GM19099 (cell line): ENCODE measurements around the gene UTS2R.

ENCODE experiments used
- POLR2A ChIP-seq: IDR thresholded peaks from 3 replicates; pipeline ENCODE4 v1.6.1; 2011; ENCODE audit warnings: low read depth; ENCODE audit not compliant: insufficient read length; ENCODE audit errors: extremely low read depth

The UTS2R gene

DNA sequence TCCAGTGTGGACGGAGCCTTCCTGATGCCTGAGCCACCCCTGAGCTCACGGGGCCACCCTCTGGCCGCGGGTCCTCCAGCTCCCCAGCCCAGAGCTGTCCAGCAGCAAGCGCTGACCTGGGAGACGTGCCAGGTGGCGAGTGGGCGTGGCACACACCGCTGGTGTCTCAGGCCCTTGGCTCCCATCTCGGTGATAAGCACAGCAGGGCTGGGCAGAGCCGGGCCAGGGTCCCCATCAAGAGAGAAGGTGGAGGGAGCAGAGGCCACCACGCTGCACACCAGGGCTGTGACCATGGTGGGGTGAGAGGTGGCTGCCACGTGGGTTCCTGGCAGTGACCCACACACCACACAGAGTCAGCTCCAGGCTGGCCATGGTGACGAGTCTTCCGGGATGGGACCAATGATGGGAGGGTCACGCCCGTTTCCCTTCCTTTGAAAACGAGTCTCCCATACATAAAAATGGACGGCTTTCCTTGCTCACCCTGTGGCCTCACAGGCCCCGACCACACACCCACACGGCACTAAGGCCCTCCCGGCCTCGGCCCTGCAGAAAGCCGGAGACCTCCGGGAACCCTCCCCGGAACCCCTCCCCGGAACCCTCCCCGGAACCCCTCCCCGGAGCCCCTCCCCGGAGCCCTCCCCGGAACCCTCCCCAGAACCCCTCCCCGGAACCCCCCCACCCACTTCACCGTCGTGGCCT, 16.8 kb downstream of the UTS2R start:
- TF ChIP-seq POLR2A: no peak

DNA sequence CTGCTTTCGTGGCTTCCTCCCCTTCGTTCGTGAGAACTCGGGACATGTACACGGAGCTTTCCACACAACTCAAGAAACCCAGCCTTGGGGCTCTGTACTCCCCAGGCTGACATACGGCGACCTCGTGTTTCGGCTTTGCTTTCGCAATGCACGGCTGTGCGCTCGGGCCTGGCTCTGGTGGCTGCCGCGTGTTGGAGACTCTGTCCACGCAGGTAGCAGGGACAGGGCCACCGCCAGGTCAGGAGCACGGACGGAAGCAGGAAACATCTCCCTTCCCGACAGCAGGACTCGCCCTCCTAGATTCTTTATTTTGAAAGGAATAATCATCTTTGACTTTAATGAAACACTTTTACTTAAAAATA, 17.3 kb downstream of the UTS2R start:
- TF ChIP-seq POLR2A: no peak

GRCh38 chr17:82389379-82389778, 17.8 kb downstream of the UTS2R start:
- TF ChIP-seq POLR2A: no peak

DNA sequence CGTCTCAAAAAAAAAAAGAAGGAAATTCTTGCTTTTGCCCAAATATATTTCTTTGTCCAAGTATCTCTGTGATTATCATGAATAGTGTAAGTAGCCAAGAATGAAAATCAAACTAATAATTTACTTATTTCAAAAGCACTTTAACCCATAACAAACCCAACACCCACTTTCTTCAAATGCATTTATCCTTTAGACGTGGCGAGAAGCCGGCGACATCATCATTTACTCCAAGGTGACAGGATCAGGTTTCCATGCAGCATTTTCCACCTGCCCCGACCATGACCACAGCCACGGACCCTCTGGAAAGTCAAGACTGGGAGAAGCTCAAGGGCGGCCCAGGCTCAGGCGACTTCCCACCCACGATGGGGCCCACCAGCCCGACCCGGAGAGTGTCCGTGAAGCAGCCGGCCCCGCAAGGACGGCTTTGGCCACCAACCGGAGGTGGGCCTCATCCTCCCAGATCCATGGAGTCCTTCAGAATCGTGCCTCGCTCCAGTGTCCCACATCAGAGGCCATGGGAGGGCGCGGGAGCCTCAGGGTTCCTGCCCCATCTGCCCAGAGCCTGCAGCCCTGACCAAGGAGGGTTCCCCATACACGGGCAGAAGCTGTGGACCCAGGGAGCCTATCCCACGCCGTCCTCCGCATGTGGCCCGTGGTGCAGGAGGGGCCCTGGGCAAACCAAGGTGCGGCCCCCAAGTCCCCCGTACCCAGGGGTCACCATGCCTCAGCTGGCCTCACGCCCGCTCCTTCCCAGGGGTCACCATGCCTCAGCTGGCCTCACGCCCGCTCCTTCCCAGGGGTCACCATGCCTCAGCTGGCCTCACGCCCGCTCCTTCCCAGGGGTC, 18.7 kb downstream of the UTS2R start:
- no peak for TF ChIP-seq POLR2A

DNA sequence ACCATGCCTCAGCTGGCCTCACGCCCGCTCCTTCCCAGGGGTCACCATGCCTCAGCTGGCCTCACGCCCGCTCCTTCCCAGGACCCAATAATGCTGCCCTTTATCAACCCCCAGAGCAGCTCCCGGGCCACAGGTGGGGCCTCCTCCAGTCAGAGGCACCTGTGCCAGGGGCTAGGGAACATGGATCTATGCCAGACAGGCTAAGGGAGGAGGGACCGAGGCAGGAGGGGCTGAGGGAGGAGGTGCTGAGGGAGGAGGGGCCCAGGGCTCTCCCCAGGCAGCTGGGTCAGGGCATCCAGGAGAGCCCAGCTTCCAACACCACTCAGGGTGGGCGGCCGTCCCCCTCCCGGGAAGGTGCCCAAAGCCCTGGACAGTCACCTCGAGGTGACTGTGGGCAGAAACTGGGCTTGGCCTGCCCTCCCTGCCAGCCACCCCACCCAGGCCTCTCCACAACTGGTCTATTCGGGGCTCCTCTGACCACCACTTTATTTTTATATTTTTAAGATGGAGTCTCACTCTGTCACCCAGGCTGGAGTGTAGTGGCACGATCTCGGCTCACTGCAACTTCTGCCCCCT, 19.4 kb downstream of the UTS2R start:
- TF ChIP-seq POLR2A: no peak

DNA sequence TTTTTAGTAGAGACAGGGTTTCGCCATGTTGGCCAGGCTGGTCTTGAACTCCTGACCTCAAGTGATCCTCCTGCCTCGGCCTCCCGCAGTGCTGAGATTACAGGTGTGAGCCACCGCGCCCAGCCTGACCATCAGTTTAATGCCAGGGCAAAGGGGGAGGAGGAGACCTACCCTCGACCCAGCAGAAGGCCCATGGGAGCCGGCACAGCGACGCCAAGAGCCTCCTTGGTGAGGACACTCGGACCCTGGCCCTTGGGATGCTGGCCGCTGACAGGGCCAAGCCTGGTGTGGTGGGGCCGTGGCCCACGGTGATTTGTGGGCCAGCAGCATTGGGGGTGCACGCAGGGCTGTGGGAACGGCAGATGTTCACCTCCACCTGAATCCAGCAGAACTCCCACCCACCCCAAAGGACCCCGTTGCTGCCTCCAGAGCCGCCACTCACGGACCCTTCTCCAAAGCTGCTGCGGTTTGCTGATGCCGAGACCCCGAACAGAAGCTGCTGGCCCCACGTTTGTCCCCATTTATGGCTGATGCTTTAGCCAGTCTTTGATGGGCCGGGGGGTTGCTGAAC, 20.0 kb downstream of the UTS2R start:
- no peak for TF ChIP-seq POLR2A

DNA sequence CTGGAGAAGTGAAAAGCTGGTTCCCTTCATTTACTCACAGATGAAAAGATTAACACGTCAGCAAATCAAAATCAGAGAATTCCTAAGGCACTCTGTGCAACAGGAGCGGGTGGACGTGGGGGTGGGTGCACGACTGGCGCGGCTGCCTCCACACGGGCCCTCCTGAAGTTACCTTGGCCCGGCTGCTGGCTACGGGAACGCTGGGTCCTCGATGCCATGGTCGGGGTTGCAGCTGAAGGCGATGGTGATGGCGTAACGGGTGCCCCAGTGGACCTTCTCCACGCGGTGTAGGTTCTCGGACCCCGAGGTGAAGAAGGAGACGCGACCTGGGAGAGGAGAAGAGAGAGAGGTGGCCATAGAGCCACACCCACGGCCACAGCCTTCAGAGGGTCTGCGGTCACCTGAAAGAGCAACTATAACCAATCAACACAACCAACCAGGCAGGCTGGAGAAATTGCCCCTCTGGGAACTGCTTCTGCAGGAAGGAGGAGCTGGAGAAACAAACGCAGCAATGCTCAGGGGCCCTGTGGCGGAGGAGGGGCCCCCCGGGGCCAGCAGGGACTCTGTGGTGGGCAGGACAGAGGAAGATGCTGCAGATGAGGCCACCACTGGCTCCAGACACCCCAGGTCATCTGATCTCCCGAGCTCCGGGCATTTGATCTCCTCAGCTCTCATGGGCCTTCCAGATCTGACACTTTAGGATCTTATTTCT, 20.8 kb downstream of the UTS2R start:
- no peak for TF ChIP-seq POLR2A

DNA sequence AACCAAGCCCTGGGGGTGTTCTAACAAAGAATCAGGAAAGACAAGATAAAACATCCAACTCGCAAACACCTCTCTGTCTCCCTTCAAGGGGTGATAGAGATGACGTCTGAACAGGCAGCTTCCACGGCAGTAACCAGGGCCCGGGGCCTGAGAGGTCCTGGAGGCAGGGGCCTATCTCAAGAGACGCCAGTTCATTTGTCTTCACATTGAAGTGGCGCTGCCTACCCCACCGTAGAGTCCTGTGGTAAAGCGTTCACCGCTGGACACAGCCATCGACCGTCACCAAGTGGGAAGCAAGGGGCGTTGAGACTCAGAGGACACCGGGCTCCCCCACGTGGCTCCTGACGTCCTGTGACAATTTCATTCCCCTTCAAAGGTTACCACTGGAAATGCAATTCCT, 21.4 kb downstream of the UTS2R start:
- TF ChIP-seq POLR2A: no peak

GRCh38 chr17:82394278-82394677, 22.7 kb downstream of the UTS2R start:
- no peak for TF ChIP-seq POLR2A

DNA sequence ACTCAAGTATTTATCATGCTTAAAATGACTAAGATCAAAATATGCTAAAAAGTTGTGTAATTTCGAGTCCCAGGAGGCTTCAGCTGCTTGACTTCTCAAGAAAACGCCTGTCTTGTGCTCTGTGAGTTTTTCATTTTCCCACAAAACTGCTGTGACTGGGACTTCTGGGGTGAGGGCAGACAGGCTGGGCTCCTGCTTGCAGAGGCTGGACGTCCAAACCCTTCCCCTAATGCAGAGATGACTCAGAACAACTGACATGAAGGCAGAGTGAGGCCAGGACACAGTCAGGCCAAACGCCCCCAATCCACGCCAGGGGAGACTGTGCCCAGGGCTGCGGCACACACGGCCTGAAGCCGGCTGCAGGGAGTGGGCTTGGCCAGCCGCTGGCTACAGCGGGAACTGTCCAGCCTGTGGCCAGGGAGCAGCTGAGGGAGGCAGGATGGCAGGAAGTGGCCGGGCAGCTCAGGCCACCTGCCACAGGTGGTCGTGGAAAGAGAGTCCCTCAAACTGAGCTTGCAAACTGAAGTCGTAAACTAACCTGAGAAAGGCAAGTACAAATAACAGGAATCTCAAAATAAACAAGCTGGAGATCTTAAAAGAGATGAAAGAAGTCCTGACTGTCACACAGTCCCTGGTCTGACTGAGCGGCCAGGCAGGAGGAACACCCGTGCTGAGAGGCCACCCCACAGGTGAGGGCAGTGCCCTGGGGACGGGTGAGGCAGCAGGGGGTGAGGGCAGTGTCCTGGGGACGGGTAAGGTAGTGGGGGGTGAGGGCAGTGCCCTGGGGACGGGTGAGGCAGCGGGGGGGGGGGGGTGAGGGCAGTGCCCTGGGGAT, 25.3 kb downstream of the UTS2R start:
- no peak for TF ChIP-seq POLR2A

DNA sequence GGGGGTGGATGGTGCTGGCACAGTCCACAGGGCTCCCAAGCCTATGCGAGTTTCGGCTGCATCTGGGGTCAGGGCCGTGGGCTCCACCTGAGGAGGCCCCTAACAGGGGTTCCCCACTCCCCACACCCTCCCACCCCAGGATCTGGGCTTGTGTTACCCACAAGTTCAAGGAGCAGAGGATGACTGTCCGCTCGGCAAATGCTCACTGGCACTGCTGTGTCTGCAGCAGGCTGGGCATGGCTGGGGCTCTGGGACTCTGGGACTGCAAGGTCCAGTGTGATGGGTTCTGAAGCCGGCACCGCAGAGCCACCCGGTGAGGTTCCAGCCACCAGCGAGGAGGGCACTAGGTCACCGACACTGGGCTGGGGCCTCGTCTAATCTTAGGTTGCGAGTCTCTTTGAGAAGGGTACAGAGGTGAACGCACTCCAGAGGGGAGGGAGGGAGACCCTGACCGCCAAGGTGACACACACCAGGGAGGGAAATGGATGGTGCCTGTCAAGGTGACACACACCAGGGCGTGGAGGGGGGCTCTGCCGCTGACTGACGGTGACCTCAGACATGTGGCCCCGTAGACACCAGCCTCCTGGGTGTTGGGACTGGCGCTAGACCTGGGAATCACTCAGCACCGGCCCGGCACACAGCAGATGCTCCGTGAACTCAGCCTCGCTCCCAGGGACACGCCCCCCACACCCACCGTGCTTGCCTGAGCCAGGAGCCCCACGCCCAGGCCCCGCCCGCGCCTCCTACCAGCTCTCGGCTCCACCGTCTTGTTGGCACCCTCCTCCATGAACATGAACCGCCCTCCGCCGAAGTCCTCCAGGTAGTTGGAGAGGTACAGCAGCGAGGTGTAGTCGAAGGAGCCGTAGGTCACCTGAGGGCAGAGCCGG, 26.1 kb downstream of the UTS2R start:
- no peak for TF ChIP-seq POLR2A

- TF ChIP-seq POLR2A: no peak
Measured at GRCh38 chr17:82399041-82399441, 27.5 kb downstream of the UTS2R start.

DNA sequence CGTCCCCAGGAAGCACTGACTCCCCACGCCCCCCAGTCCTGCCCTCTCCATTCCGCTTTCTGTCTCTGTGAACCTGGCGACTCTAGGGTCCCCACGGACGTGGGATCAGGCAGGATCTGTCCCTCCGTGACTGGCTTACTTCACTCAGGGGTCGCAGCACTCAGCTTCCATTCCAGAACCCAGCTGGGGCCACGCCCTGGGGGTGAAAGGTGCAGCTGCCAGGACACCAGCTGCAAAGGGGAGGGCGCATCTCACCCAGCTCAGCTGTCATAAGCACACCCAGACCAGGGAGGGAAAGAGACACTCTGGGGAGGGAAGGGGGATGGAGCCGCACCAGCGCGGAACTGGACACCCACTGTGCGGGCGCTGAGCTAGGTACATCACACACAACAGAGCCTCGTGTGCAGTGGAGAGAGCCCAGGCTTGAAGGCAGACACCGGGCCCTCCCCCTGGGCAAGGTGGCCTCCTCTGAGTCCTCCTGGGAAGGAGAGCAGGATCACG, 28.1 kb downstream of the UTS2R start:
- no peak for TF ChIP-seq POLR2A
